Panc1 (cell line): ENCODE results near the gene GNG10.

Source experiments
- CTCF ChIP-seq: fragments of 450-650 bp; IDR thresholded peaks from 2 replicates; pipeline ENCODE4 v1.5.1; 2017; ENCODE audit warnings: mild to moderate bottlenecking
- POLR2AphosphoS5 ChIP-seq: IDR thresholded peaks from 2 replicates; pipeline ENCODE4 v1.6.1; 2012; ENCODE audit warnings: mild to moderate bottlenecking, low read depth, low read length, moderate library complexity
- REST ChIP-seq, 2 experiments: IDR thresholded peaks; 2 replicates each; pipeline ENCODE4 v1.6.1; 2011 to 2012; ENCODE audit warnings: low read depth in 2 of 2, control low read depth in 1 of 2, low read length in 1 of 2, mild to moderate bottlenecking in 1 of 2, moderate library complexity in 1 of 2; ENCODE audit not compliant: insufficient read depth in 1 of 2
- SIN3A ChIP-seq: IDR thresholded peaks from 2 replicates; pipeline ENCODE4 v1.6.1; 2012; ENCODE audit warnings: low read depth, mild to moderate bottlenecking, low read length, moderate library complexity, borderline replicate concordance; ENCODE audit not compliant: insufficient read depth
- TCF7L2 ChIP-seq: IDR thresholded peaks from 2 replicates; pipeline ENCODE4 v1.6.1; 2011; ENCODE audit warnings: mild to moderate bottlenecking, low read depth, low read length, inconsistent platforms

GRCh38 chr9:111659691-111660090 lies 1.7 kb upstream of the GNG10 start:
- TF ChIP-seq CTCF (no peak), TCF7L2 (no peak), POLR2AphosphoS5 (no peak), SIN3A (no peak), REST (IDR thresholded peaks at IDR 0.05; ENCODE audit: insufficient read depth in 1 of 2, low read depth in 2 of 2, low read length in 1 of 2) (no peak)
